ENCODE data around the gene PSMA4.

DNA sequence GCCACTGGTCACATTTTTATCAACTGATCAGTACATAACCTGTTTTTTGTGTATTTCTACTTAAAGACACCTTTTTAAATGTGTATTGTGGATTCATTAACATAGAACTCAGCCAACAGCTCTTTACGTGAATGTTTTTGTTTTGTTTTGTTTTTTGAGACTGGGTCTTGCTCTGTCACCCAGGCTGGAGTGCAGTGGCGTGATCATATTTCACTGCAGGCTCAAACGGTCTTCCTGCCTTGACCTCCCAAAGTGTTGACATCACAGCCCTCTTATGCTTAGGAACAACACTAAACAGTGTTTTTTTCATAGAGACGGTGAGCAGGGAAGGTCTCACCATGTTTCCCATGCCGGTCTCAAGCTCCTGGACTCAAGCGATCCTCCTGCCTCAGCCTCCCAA lies 9.9 kb downstream of the PSMA4 start:
- TF ChIP-seq, protein P1, sequence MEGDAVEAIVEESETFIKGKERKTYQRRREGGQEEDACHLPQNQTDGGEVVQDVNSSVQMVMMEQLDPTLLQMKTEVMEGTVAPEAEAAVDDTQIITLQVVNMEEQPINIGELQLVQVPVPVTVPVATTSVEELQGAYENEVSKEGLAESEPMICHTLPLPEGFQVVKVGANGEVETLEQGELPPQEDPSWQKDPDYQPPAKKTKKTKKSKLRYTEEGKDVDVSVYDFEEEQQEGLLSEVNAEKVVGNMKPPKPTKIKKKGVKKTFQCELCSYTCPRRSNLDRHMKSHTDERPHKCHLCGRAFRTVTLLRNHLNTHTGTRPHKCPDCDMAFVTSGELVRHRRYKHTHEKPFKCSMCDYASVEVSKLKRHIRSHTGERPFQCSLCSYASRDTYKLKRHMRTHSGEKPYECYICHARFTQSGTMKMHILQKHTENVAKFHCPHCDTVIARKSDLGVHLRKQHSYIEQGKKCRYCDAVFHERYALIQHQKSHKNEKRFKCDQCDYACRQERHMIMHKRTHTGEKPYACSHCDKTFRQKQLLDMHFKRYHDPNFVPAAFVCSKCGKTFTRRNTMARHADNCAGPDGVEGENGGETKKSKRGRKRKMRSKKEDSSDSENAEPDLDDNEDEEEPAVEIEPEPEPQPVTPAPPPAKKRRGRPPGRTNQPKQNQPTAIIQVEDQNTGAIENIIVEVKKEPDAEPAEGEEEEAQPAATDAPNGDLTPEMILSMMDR (conservative IDR thresholded peaks at IDR 0.05 in 1 of 2, IDR thresholded peaks at IDR 0.05 in 1 of 2; ENCODE audit: extremely low read depth in 1 of 2, insufficient read depth in 1 of 2, low read depth in 1 of 2, low read length in 2 of 2), result no peak
- TF ChIP-seq EZH2 (IDR thresholded peaks at IDR 0.05; ENCODE audit: borderline replicate concordance, low read length), result no peak

Data from mammary epithelial cell (primary cell).